Measurements from ENCODE around the gene RFX6.

The RFX6 gene

DNA sequence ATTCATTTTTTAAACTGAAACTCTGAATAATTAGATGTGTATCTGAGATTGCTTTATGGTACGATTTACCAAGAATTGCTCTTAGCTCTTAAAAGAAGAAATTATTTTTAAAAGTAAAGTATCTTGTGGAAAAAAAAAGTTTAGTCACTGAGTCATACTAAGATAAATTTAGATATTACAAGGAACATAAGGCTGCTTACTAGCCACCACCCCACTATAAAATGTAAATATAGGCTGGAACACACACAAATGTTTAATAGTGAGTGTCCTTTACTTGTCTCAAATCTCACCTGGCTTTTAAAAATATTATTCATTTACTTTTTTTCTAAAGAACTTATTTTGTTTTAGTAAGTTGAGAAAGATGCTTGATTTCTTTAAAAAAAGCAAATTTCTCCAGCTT, 17.6 kb downstream of the RFX6 start:
- no peak for DNase-seq

DNA sequence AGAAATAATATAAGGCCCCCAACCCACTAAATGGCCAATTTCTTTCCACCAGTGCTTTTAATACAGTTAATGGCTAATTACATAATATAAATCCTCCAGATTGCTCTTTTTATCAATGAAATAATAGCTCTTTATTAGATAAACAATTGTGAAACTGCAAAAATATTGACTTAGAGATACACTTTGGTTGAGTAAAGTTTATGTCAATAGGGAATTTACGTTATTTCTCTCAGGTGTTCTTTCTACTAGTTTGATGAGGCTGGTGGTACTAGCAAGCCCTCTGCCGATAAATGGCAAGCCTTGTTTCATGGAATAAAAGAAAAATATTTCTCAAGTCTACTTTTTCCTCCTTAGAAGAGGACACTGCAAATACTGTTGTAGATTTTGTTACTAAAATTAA, 18.9 kb downstream of the RFX6 start:
- no peak for DNase-seq

DNA sequence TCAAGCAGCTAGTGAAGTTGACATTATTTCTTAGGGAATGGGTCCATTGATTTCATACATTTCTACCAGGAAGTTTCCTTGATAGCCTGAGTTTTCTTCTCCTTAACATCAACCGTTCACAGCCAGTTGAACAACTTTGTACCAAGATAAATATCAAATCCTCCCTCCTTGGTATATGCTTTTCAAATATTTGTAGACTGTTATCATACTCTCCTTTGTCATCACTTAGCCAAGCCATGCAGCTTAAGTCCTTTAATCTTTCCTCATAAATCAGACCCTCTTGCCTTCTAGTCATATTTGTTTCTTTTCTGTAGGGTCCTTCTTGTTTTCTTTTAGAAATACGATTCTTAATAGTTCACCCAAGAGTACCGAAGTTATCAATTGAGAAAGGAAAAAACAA, 25.6 kb downstream of the RFX6 start:
- DNase-seq, result no peak

DNA sequence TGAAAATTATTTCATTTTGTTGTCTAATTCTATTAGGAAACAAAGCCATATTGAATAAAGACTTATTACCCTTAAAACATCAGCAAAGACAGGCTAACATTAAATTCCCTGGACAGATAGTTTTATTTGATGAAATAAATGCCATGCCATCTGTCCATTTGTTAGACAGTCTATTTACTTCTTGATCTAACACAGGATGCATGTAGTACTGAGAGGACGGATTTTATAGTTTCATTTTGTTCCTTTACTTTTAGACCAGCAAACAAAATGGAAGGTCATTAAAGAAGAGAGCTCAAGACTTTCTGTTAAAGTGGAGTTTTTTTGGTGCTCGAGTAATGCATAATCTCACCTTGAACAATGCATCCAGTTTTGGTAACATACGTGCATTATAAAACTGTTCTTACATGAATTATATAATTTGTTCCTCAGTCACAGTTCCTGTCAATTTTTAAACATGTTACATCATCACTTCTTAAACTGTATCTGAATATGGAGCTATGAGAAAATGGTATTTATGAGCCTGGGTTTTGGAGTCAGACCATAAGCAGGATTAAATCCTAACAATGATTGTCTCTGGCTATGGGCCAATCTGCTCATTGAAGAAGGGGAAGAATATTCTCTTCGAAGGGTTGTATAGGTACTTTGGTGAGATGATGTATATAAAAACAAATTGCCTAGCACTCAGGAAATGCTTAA, 46.0 kb downstream of the RFX6 start:
- no peak for DNase-seq

DNA sequence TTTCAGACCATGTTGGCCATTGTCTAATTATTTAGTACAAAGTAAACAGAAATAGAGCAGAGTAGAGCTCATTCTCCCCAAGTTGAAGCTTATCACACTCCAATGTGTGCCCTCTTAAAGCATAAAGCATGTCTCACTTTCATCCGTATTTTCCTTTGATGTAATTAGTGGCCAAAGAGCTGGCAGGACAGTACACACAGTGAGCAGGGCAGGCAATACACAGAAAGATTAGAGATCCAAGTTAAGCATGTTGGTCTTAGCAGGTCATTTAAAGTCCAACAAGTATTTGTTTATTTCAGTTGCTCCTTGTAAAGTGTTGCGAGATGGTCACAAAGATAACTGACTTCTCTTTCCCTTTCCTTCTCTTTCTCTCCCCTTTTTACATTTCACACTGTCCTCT, 47.2 kb downstream of the RFX6 start:
- DNase-seq, result no peak

DNA sequence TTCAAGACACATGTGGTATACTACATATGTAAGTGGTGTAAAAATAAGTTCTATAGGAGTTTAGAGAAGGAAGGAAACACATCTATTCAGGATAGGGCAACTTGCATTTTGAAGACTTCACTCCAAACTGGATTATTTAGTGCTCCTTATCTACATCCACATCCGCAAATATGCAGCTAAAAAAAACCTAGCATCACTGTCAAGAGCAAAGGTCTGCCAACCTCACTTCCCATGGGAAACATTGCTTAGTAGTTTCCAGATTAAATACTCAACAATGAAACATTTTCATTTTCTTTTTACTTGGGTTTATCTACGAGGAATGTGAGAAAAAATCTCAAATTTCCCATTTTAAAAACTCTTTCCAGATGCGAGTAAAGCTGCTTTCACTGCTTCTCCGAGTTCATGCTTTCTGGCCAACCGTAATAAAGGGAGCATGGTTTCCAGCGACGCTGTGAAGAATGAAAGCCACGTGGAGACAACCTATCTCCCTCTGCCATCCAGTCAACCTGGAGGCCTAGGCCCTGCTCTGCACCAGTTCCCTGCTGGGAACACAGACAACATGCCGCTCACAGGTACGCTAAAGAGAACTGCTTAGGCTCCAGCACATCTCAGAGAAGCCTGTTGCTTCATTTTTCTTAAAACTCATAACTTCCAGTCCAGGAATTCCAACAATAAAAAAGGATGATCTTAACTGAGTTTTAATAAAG, 48.2 kb downstream of the RFX6 start:
- DNase-seq, result no peak

DNA sequence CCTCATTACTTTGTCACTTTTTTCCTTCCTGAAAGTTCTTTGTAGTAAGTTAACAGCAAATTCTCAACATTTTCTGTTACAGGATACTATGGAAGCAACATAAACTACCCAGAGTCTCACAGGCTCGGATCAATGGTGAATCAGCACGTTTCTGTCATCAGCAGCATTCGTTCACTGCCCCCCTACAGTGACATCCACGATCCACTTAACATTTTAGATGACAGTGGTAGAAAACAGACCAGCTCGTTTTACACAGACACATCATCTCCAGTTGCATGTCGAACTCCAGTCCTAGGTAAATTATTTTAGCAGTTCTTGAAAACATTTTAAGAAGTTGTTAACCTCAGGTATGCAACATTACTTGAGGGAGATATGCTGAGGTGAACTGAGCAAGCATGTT, 51.6 kb downstream of the RFX6 start:
- no peak for DNase-seq

DNA sequence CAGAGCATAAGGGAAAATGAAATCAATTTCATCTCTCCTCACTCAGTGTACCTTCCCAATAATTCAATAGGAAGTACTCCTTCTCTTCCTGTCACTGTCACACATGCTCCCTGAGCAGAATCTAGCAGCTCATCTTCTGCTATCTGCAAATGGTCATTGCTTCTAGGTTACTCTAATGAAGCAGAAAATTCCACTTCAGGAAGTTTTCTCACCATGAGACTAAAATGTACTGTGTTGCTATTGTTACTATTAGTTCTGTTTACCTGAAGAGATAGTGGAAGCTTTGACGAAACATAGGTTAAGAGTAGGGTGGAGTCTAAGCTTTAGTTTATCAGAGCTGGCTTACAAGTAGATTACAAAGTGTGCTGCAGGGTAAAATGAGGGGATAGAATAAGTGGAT, 52.8 kb downstream of the RFX6 start:
- DNase-seq, result no peak

DNA sequence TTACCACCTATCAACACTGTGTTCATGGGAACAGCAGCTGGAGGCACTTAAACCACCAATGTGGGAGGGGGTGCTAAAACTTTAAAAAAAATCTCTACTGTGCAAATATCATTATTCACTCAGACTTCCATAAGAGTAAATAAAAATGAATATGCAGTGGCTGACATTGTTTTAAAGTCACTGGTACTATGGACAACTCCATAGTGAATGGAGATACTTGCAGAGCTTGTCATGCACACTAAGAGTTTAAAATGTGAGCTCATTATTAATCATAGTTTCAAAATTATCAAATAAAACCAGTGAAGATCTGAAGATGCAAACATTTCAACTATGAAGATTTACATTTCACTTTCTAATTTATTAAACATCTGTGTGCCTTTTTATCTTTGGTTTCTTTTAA, 54.4 kb downstream of the RFX6 start:
- no peak for DNase-seq

DNA sequence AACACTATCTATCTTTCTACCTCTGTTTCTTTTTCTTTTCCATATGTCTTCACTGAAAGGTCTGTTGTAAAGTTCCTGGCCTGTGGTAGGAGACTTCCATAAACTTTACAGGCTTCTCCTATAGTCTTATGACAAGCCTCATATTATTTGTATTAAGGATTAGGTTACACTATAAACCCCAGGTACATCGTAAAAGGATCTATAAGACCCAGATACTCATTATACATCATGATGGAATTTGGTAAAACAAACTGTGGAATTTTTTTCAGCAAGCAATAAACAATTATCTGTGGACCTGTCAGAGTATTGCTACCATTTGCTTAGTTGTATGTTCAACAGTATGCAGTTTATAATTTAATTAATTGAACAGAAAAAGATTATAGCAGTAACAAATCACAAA, 55.5 kb downstream of the RFX6 start:
- DNase-seq, result no peak

DNA sequence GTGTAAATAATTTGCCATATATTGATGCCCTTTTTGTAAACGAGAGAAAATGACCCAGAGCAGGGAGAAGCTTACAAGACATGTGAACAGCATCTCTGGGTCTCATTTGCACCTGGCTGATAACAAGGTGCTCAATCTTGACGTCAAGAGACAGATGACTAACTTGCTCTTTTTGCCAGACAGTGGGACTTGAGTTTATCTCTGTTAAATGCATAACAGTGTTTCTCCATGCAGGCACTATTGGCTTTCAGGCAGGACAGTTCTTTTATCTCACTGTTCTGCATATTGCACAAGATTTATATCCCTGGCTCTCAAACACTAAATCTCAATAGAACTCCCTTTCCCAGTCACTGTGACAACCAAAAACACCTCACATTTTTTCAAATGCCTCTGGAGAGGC, 56.4 kb downstream of the RFX6 start:
- no peak for DNase-seq

DNA sequence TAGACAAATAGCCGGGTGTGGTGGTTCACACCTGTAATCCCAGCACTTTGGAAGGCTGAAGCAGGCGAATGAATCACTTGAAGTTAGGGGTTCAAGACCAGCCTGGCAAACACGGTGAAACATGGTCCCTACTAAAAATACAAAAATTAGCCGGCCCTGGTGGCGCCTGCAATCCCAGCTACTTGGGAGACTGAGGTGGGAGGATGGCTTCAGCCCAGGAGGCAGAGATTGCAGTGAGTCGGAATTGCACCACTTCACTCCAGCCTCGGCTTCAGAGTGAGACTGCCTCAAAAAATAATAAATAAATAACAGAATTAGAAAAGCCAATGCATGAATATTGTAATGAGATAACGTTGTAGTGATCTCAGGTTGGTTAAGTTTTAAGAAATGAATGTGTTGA, 61.3 kb downstream of the RFX6 start:
- DNase-seq, result no peak

DNA sequence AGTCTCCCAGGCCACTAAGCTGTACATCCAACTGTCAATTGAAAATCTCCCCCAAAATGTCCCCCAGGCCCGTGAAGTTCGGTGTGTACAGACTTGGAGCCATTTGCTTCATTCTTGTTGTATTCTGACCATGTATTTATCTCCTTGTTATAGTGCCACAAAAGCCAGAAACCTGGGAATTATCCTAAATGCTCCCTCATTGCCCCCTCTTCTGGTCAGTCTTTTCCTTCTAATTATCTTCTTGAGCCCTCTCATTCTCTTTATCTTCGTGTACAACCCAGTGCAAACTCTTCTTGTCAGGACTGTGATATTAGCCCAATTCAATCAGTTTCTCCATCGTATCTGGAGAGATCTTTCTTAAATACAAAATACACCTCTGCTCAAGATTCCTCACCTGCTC, 64.7 kb downstream of the RFX6 start:
- no peak for DNase-seq

DNA sequence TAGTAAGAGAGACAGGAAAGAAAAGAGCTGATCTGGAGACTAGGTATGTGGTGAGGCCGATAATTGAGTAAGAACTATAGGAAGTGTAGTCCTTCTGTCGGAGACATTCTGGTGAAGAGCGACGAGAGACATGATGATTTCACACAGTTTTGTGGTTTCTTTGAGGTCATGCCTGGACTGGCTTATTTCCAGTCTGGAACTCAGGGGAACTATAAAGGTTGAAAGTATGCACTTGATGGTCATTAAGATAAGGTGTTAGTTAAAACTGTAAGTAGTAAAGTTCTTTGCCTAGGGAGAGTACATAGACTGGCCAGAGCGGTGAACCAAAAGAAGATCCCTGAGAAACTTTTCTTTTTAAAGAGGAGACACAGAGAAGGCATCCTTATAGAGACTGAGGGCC, 68.8 kb downstream of the RFX6 start:
- DNase-seq, result no peak

DNA sequence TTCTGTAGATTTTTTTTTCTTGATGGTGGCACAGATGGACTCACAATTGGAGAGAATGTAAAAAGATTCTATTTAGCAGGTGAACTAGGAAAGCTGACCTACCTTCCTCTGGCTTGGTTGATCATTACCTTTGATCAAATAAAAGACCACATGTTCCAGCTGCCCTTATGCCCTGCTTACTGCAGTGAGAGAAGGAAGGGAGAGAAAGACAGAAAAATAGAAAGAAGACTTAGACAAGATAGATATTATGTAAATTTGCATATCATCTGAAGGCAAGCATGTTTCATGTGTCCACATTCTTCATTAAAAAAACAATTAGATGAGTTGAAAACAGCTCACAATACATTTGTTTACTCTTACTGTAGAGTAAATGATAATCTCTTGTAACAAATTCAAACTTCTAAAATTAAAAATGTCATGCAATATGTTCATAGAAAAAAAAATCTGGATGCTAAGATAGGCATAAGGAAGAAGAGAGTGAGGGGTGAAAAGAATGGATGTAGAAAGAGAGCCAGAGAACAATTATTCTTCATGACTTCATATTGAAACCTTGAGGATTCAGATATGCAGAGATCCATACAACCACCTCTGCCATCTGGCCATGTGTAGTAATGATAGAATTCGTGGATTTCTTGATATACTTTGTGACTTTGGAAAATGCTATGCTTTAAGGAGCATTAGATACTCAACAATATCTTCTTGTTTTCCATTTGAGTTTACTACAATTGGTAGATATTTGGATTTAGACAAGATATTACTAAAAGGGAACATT, 71.7 kb downstream of the RFX6 start:
- DNase-seq, result no peak

DNA sequence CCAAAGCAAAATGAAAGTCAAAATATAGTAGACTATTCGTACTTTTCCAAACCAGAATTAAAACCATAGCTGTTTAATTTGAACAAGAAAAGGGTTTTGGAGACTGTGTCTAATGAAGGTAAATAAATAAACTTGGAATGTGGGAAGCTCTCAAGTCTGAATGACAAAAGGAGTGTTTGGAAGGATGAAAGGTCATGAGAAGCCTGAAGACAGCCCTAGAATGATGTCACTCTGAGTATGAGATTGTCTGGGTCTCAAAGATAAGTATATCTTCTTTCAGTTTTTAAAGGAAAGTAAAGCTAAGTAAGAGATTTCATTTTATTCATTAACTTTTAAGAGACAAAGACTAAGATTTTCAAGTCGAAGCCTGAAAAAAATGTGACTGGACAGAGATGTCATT, 72.9 kb downstream of the RFX6 start:
- DNase-seq, result no peak

DNA sequence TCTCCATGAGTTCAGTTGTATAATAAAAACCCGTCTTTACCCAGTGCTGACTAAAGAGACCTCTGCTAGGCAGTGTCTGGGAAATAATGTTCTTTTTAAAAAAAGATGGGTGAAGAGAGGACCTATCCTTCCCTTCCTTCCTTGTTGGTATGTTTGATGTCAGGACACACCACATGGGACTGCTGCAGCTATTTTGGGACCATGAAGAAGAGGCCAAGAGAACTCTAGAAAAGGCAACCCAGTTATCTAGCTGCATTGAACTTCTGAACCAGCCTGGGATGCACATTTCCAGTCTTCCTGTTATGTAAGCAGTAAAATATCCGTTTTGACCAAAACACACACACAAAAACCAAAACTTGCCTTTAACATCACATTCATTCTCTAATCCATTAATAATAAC, 77.3 kb downstream of the RFX6 start:
- no peak for DNase-seq

DNA sequence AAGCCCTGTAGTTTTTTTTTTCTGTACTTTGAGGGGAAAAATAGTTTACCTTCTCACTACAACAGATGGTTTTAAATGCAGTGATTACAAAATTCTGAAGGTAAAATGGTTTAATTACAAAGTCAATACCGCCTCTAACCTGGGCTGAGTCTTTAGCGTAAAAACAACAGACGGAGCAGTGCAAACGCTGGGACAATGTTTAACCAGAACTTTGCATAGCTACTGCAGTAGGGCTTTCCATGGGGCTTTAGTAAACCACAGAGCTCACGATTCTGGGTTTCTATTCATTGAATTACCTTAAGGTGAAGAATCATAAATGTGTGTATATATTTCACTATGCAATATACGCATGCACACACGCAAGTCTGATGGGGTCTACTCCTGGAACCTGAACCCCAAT, 77.9 kb downstream of the RFX6 start:
- no peak for DNase-seq

DNA sequence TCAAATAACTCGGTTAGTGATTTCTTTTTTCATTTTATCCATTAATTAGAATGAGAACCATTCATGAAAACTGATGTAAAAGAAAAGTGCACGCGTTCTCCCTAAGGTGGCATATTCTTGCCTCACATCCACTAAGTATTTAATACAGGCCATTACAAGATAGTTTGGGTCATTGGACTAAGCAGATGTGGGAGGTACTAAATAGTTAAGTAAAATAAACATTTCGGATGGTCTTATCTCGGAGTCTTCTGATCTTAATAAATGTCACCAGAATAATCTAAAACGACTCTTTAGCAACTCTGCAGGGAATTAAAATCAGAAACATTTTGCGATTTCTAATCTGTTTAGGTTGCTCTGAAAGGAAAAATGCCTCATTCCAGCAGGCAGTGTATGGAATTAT, 78.7 kb downstream of the RFX6 start:
- no peak for DNase-seq

DNA sequence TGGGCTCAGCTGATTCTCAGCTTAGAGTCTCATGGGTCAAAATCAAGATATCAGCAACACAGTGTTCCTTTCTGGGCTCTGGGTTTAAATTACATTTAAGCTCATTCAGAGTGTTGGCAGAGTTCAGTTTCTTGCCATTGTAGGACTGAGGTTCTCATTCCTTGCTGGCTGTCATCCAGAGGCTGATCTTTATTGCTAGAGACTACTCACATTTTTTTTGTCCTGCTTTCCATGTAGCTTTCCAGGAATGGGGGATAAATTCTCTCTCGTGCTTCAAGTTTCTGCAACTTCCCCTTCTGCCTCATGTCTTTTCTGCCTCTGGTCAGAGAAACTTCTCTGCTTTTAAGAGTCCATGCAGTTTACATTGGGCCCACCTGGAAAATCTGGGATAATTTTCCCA, 86.9 kb downstream of the RFX6 start:
- no peak for DNase-seq

DNA sequence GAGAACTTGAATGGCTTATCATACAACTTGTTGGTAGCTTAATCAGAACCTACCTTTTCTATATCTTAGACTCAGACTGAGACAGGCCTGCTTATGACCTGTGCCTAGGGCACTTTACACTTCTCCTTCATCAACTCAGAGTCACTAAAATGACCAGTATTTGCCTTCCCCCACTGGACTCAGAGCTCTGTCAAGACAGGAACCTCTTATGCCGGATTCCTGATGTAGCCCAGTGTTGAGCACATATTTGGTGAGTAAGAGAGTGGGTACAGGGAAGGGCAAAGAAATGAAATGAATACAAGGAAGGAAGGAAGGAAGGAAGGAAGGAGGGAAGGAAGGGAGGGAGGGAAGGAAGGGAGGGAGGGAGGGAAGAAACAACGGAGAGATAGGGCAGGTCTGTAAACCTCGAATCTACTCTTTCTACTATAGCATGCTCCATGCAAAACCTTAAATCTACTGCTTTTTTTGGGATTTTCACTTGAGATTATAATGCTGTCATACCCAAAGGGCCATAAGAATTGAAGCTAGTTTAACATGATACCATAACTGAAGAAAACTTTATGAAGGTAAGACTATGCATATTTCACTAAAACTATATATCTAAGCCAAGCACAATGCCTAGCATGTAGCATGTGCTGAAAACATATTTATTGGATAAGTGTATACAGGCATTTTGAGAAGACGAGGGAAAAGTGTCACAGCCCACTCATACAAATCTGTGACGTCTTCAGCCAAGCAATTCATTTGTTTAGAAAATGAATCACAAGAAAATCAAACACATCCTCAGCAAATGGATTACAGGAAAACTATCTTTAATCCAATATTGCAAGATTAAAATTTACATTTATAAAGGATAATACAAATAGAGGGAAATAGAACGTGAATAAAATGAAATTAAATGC, 89.9 kb downstream of the RFX6 start:
- DNase-seq, result no peak

DNA sequence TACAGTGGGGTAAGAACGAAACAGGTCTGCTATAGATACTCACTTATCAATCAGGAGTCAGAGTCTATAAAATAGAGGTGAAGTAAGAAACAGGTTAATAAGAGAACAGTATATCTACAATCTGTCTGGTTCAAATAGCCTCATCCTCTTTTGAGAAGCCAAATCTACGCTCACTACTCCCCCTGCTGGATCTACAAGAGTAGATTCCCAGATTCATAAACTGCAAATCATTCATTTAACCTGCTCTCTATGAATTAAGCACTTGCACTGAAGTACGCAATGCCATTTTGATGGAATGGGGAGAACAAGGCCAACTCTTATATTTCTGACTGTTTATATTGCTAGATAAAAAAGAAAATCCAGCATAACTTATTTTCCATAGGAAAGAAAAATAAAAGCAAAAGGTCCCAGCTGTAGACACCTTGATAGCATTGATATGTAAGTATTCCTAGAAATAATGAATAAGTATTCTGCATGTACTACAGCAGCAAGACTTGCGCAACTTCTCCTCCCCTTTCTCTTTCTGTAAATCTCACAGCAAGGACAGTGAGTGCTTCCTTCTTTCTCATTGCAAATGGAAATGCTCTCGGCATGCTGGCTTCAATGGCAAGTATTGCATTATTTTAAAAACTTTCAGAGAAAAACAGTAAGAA, 92.3 kb downstream of the RFX6 start:
- no peak for DNase-seq

DNA sequence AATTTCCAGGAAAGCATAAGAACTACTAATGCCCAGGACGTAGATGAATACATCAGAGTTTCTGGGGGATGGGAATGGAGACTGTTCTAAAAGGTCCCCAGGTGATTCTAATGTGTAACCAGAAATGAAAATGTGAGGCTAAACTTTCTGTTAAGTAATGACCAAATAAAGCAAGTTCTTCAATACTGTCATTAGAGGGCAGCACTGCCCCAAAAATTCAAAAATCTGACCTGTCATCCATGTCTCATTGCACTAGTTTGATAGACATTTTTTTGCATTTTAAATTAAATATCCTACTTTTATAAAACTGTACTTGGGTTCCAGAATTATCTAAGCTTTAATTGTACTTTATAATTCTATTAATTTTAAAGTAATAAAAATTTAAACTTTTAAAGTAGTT, 94.9 kb downstream of the RFX6 start:
- DNase-seq, result no peak
